SK-N-SH (cell line): ENCODE results near the gene SLC20A1.

Experiments used
- EP300 ChIP-seq, 2 experiments: IDR thresholded peaks; 2 replicates each; pipeline versions ENCODE4 v1.4.0 to v1.6.1; 2012; ENCODE audit warnings: borderline replicate concordance in 1 of 2, low read depth in 1 of 2, low read length in 1 of 2
- EZH2phosphoT487 ChIP-seq: fragments of 200-600 bp; sonication (generic); IDR thresholded peaks from 2 replicates; pipeline ENCODE4 v1.6.1; 2017; ENCODE audit warnings: low read depth, mixed run types, mild to moderate bottlenecking, antibody characterized with exemption, moderate library complexity, borderline replicate concordance
- JUND ChIP-seq: IDR thresholded peaks from 2 replicates; pipeline ENCODE4 v1.4.0; 2012
- MXI1 ChIP-seq: IDR thresholded peaks from 2 replicates; pipeline ENCODE4 v1.6.1; 2012; ENCODE audit warnings: mild to moderate bottlenecking, low read depth, low read length, improper control_type of control experiment
- NFIC ChIP-seq: IDR thresholded peaks from 2 replicates; pipeline ENCODE4 v1.4.0; 2012; ENCODE audit warnings: borderline replicate concordance
- TEAD4 ChIP-seq: IDR thresholded peaks from 2 replicates; pipeline ENCODE4 v1.4.0; 2012; ENCODE audit warnings: mild to moderate bottlenecking, borderline replicate concordance; ENCODE audit not compliant: insufficient read depth
- TF ChIP-seq, protein P1 (sequence below): fragments of 200-600 bp; sonication (generic); IDR thresholded peaks from 2 replicates; pipeline ENCODE4 v1.6.1; 2017; ENCODE audit warnings: antibody characterized with exemption, mild to moderate bottlenecking, moderate library complexity

DNA sequence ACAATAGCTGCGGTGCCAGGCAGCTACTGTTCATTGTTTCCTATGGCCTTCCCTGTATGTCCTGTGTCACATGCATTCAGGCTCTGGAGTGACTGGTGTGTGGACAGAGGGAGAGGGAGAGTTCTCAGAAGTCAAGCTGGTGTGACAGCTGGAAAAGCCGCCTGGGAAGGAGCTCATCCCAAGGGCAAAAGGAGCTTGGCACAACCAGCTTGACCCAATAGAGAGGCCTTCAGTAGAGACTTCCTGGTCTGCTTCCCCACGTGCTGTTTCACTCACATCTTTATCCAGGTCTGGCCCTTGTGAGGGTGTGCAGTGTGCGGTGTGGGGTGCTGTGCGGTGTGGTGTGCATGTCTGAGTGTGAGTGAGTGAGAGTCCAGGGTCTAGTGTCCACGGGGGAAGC lies 64.0 kb downstream of the SLC20A1 start:
- TF ChIP-seq, protein P1, sequence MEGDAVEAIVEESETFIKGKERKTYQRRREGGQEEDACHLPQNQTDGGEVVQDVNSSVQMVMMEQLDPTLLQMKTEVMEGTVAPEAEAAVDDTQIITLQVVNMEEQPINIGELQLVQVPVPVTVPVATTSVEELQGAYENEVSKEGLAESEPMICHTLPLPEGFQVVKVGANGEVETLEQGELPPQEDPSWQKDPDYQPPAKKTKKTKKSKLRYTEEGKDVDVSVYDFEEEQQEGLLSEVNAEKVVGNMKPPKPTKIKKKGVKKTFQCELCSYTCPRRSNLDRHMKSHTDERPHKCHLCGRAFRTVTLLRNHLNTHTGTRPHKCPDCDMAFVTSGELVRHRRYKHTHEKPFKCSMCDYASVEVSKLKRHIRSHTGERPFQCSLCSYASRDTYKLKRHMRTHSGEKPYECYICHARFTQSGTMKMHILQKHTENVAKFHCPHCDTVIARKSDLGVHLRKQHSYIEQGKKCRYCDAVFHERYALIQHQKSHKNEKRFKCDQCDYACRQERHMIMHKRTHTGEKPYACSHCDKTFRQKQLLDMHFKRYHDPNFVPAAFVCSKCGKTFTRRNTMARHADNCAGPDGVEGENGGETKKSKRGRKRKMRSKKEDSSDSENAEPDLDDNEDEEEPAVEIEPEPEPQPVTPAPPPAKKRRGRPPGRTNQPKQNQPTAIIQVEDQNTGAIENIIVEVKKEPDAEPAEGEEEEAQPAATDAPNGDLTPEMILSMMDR, result no peak
- no peak for TF ChIP-seq EZH2phosphoT487
- TF ChIP-seq NFIC, result no peak
- no peak for TF ChIP-seq EP300 (IDR thresholded peaks at IDR 0.05; ENCODE audit: borderline replicate concordance in 1 of 2, low read depth in 1 of 2, low read length in 1 of 2)
- TF ChIP-seq TEAD4, result no peak
- TF ChIP-seq JUND, result no peak
- no peak for TF ChIP-seq MXI1
